WTC11 (cell line): ENCODE measurements around the gene ZNF155. TPM values are rescaled to one million over a fixed set of nuclear protein-coding genes. Genes with fewer than 3 reads are reported as not detected.
A peak's percentile ranks its signal among the peaks of the same experiment; 100 is the strongest.

Experiments
- ATAC-seq: fragments of 200-7000 bp; cut with Tn5 transposase; 2 replicates; pipeline ENCODE4 v1.10.0; 2021; ENCODE audit warnings: mild to moderate bottlenecking, moderate library complexity
- CTCF ChIA-PET: fragments of 300-600 bp; sonication (Branson Sonifier 250); formaldehyde crosslinking; loops from one replicate; lab custom pipeline; 2021; ENCODE audit warnings: antibody characterized with exemption; lab: Charles Lee
- POLR2A ChIA-PET: fragments of 350-600 bp; sonication (Branson Sonifier 250); formaldehyde crosslinking; loops from one replicate; lab custom pipeline; 2021; ENCODE audit warnings: antibody characterized with exemption; lab: Charles Lee
- DNase-seq: peaks from one replicate; pipeline ENCODE4 v3.0.0; 2021; ENCODE audit warnings: low spot score
- H3K27ac Mint-ChIP-seq: 2 replicates; pipeline ENCODE4 v1.8.0; 2021; ENCODE audit warnings: mixed read lengths
- H3K27me3 Mint-ChIP-seq: 2 replicates; pipeline ENCODE4 v1.8.0; 2021; ENCODE audit warnings: low read depth, mild to moderate bottlenecking, moderate library complexity, mixed read lengths
- H3K36me3 Mint-ChIP-seq: 2 replicates; pipeline ENCODE4 v1.8.0; 2021; ENCODE audit warnings: mixed read lengths
- H3K4me1 Mint-ChIP-seq: 2 replicates; pipeline ENCODE4 v1.8.0; 2022; ENCODE audit warnings: mixed read lengths
- H3K4me3 Mint-ChIP-seq: 2 replicates; pipeline ENCODE4 v1.8.0; 2021; ENCODE audit warnings: mild to moderate bottlenecking, moderate library complexity, mixed read lengths
- H3K9me3 Mint-ChIP-seq: 2 replicates; pipeline ENCODE4 v1.8.0; 2021; ENCODE audit warnings: mixed read lengths
- AFF4 ChIP-seq: sonication (generic); formaldehyde crosslinking; IDR thresholded peaks from 2 replicates; pipeline ENCODE4 v1.8.1; 2023; ENCODE audit warnings: mild to moderate bottlenecking, missing genetic modification reagents, borderline replicate concordance
- ATF1 ChIP-seq: sonication (generic); formaldehyde crosslinking; IDR thresholded peaks from 2 replicates; pipeline ENCODE4 v1.8.1; 2023; ENCODE audit warnings: mild to moderate bottlenecking, moderate library complexity, missing genetic modification reagents
- ATF3 ChIP-seq: sonication (generic); formaldehyde crosslinking; conservative IDR thresholded peaks from 2 replicates; pipeline ENCODE4 v1.8.1; 2022; ENCODE audit warnings: mild to moderate bottlenecking, missing genetic modification reagents
- ATF6 ChIP-seq: sonication (generic); formaldehyde crosslinking; IDR thresholded peaks from 2 replicates; pipeline ENCODE4 v1.8.1; 2023; ENCODE audit warnings: mild to moderate bottlenecking, missing genetic modification reagents
- CREB1 ChIP-seq: sonication (generic); formaldehyde crosslinking; IDR thresholded peaks from 2 replicates; pipeline ENCODE4 v1.8.0; 2023; ENCODE audit warnings: mild to moderate bottlenecking, missing genetic modification reagents
- FOXK1 ChIP-seq: sonication (generic); formaldehyde crosslinking; IDR thresholded peaks from 2 replicates; pipeline ENCODE4 v1.8.0; 2022; ENCODE audit warnings: mild to moderate bottlenecking, moderate library complexity, missing genetic modification reagents
- GABPB1 ChIP-seq: sonication (generic); formaldehyde crosslinking; IDR thresholded peaks from 2 replicates; pipeline ENCODE4 v1.8.1; 2023; ENCODE audit warnings: mild to moderate bottlenecking, missing genetic modification reagents
- JUN ChIP-seq: sonication (generic); formaldehyde crosslinking; IDR thresholded peaks from 2 replicates; pipeline ENCODE4 v1.8.0; 2023; ENCODE audit warnings: mild to moderate bottlenecking, missing genetic modification reagents
- KAT7 ChIP-seq: sonication (generic); formaldehyde crosslinking; IDR thresholded peaks from 2 replicates; pipeline ENCODE4 v1.8.1; 2023; ENCODE audit warnings: missing genetic modification reagents, mild to moderate bottlenecking, borderline replicate concordance
- NR3C1 ChIP-seq: sonication (generic); formaldehyde crosslinking; conservative IDR thresholded peaks from 2 replicates; pipeline ENCODE4 v1.8.1; 2023; ENCODE audit warnings: low read depth, mild to moderate bottlenecking, missing genetic modification reagents
- PRDM15 ChIP-seq: sonication (generic); formaldehyde crosslinking; IDR thresholded peaks from 2 replicates; pipeline ENCODE4 v1.8.0; 2022; ENCODE audit warnings: missing genetic modification reagents
- SMAD3 ChIP-seq: sonication (generic); formaldehyde crosslinking; IDR thresholded peaks from 2 replicates; pipeline ENCODE4 v1.8.0; 2022; ENCODE audit warnings: missing genetic modification reagents, mild to moderate bottlenecking, borderline replicate concordance
- SP1 ChIP-seq: sonication (generic); formaldehyde crosslinking; conservative IDR thresholded peaks from 2 replicates; pipeline ENCODE4 v1.8.1; 2022; ENCODE audit warnings: missing genetic modification reagents
- USF1 ChIP-seq: sonication (generic); formaldehyde crosslinking; IDR thresholded peaks from 2 replicates; pipeline ENCODE4 v1.8.0; 2022; ENCODE audit warnings: mild to moderate bottlenecking, missing genetic modification reagents
- USF2 ChIP-seq: sonication (generic); formaldehyde crosslinking; IDR thresholded peaks from 2 replicates; pipeline ENCODE4 v1.8.1; 2023; ENCODE audit warnings: mild to moderate bottlenecking, missing genetic modification reagents, moderate library complexity
- ZNF281 ChIP-seq: sonication (generic); formaldehyde crosslinking; IDR thresholded peaks from 2 replicates; pipeline ENCODE4 v1.8.0; 2023; ENCODE audit warnings: mild to moderate bottlenecking, missing genetic modification reagents
- ZNF671 ChIP-seq: fragments of 250-450 bp; sonication (Bioruptor Pico); IDR thresholded peaks from 2 replicates; pipeline ENCODE4 v1.8.0; 2021; ENCODE audit warnings: mild to moderate bottlenecking
- ZSCAN18 ChIP-seq: fragments of 250-450 bp; sonication (Bioruptor Pico); IDR thresholded peaks from 2 replicates; pipeline ENCODE4 v2.1.2; 2022; ENCODE audit warnings: mild to moderate bottlenecking, moderate library complexity
- total RNA-seq: library from RNA; stranded (reverse); gene quantifications from 3 replicates; pipeline ENCODE4 v1.2.3, GENCODE V29; 2021

Gene ZNF155
- total RNA-seq, 1 experiment from 2014 or later: 10.2 TPM

- Mint-ChIP-seq H3K4me1 (peaks cover 6% of the 10 kb centered on the region), H3K27me3 (peaks cover 31% of the 10 kb centered on the region), H3K9me3 (peaks cover 66% of the 10 kb centered on the region), H3K27ac (peak within 1 kb of the TSS; percentile 94; the same call in 1 of the 2 replicates), H3K4me3 (peak within 1 kb of the TSS; percentile 100), H3K36me3 (peaks cover 29% of the 10 kb centered on the region)
- CTCF ChIA-PET: interaction anchor here (0.5 to 1.8 kb wide), 15 partner anchors 10 to 549 kb away, joined by 3 to 20 read pairs (median 4); partner anchors contain the start of genes ZNF155, ZNF180, ZNF283 and ZNF45
- peak; percentile 86 for DNase-seq
- POLR2A ChIA-PET: interaction anchor here (0.6 to 1.2 kb wide), 2 partner anchors 16 to 184 kb away, joined by 3 read pairs; partner anchors contain the start of gene ZNF45
- peak; percentile 98 for ATAC-seq
- TF ChIP-seq FOXK1 (CRISPR knock-in tag): peak; percentile 51; the same call in 1 of the 2 replicates
- TF ChIP-seq SMAD3 (CRISPR knock-in tag): no peak
- TF ChIP-seq ATF3 (CRISPR knock-in tag): no peak
- TF ChIP-seq USF1 (CRISPR knock-in tag): peak; percentile 34; the same call in 1 of the 2 replicates
- no peak for TF ChIP-seq ZNF671
- peak; percentile 68 for TF ChIP-seq USF2 (CRISPR knock-in tag)
- TF ChIP-seq CREB1 (CRISPR knock-in tag): no peak
- no peak for TF ChIP-seq JUN
- TF ChIP-seq KAT7 (CRISPR knock-in tag): no peak
- peak; percentile 81 for TF ChIP-seq GABPB1
- TF ChIP-seq NR3C1 (CRISPR knock-in tag): no peak
- no peak for TF ChIP-seq ZNF281 (CRISPR knock-in tag)
- TF ChIP-seq ATF1 (CRISPR knock-in tag): no peak
- TF ChIP-seq SP1: peak; percentile 60; the same call in 1 of the 2 replicates
- no peak for TF ChIP-seq AFF4 (CRISPR knock-in tag)
- TF ChIP-seq ZSCAN18 (CRISPR knock-in tag): 0 out of 2 replicates have a peak, but pooled peaks have one; percentile 35
- TF ChIP-seq PRDM15 (CRISPR knock-in tag): no peak
- TF ChIP-seq ATF6 (CRISPR knock-in tag): no peak
These were observed 32.9 kb upstream of the ZNF155 start, which contains the start of gene ZNF221 for GRCh38 chr19:43950834-43951645. Gene ZNF221 (plus strand): TSS chr19:43951228. CDS start chr19:43962727, 11,499 bp downstream.
